Pancreas (tissue), 10 donors: ENCODE data around the gene TMC5. TPM values are rescaled to one million over a fixed set of nuclear protein-coding genes. Genes with fewer than 3 reads are reported as not detected.
"Not testable (repeated sequence)": the region's sequence is repeated elsewhere in the genome, so short reads cannot be mapped to it uniquely, and the experiment has no call there.

Source experiments
- ATAC-seq, 4 donors: fragments of 200-7000 bp; cut with Tn5 transposase; one replicate each; pipeline versions ENCODE4 v1.8.0 to v1.9.1; 2020; ENCODE audit warnings: mild to moderate bottlenecking in 4 of 4, moderate library complexity in 4 of 4
- DNase-seq, 6 donors: peaks; one replicate each; pipeline ENCODE4 v3.0.0-alpha.2; 2020
- FAIRE-seq: peaks from 2 replicates; lab custom pipeline; 2012; peaks lifted over from hg19 to GRCh38; lab: Jason Lieb, UNC
- H3K27ac ChIP-seq, 4 donors: fragments of 200-600 bp; sonication (generic); 1 replicate in 3 of 4; 2 replicates in 1 of 4; pipeline versions ENCODE4 v1.5.0 to v1.8.0; 2020
- H3K27me3 ChIP-seq, 4 donors: fragments of 200-600 bp; one replicate each; pipeline ENCODE4 v1.8.0; 2021
- H3K36me3 ChIP-seq, 3 donors: fragments of 200-600 bp; sonication (generic) in 1 of 3; one replicate each; pipeline versions ENCODE4 v1.5.0 to v1.8.0; 2020 to 2021
- H3K4me1 ChIP-seq, 3 donors: fragments of 200-600 bp; one replicate each; pipeline ENCODE4 v1.8.0; 2021
- H3K4me3 ChIP-seq, 4 donors: fragments of 200-600 bp; sonication (generic) in 2 of 4; one replicate each; pipeline versions ENCODE4 v1.5.0 to v1.8.0; 2020 to 2021
- H3K9me3 ChIP-seq, 4 donors: fragments of 200-600 bp; one replicate each; pipeline ENCODE4 v1.8.0; 2021
- WGBS, 2 donors: extraction: QIAGEN DNeasy Blood & Tissue Kit; methylation state at CpG; one replicate each; pipeline ENCODE4 v1.1.7; 2013; 5-methylcytosine and 5-hydroxymethylcytosine counted together
- intact Hi-C, 3 donors: fragments of 100-400 bp; cut with DNase I; formaldehyde crosslinking; loops; one replicate each; pipeline versions ENCODE4 v1.11.1 to v1.14.2; 2022
- polyA plus RNA-seq, 2 donors: library from polyadenylated mRNA; stranded (reverse); fragments of 200-250 nt; gene quantifications; one replicate each; pipeline ENCODE4 v1.2.3, GENCODE V29; 2013
- total RNA-seq, 6 donors: library from RNA; stranded (reverse); fragmentation: NEBNext Ultra II Directional in 4 of 6; extraction: Animal tissue kit (Norgen Biotek cat#: 25700) in 4 of 6; gene quantifications; one replicate each; pipeline versions ENCODE4 v1.2.1 to v1.2.4, GENCODE V29; 2021 to 2023
- TF ChIP-seq, protein P1 (sequence below), 4 donors: fragments of 200-600 bp; sonication (generic) in 3 of 4; IDR thresholded peaks; one replicate each; pipeline versions ENCODE4 v1.5.0 to v1.8.0; 2021; ENCODE audit warnings: antibody characterized with exemption in 4 of 4
- donor health status: healthy with polysubstance abuse.
- donor health status: DM: no; HTN: no; CAD: no; lungs with moderate emphysema.
- donor health status: DM: no; HTN: no; CAD: no.
- donor health status: control.
- donor health status: control.
- donor health status: Bipolar disorder and iron deficiency.
- donor health status: DM: yes; HTN: yes; CAD: no.
- donor health status: DM: no; HTN: no; CAD: no.
- donor health status: DM: no; HTN: no; CAD: no.
- donor health status: DM: yes; HTN: yes; CAD: no.

Gene TMC5, protein sequence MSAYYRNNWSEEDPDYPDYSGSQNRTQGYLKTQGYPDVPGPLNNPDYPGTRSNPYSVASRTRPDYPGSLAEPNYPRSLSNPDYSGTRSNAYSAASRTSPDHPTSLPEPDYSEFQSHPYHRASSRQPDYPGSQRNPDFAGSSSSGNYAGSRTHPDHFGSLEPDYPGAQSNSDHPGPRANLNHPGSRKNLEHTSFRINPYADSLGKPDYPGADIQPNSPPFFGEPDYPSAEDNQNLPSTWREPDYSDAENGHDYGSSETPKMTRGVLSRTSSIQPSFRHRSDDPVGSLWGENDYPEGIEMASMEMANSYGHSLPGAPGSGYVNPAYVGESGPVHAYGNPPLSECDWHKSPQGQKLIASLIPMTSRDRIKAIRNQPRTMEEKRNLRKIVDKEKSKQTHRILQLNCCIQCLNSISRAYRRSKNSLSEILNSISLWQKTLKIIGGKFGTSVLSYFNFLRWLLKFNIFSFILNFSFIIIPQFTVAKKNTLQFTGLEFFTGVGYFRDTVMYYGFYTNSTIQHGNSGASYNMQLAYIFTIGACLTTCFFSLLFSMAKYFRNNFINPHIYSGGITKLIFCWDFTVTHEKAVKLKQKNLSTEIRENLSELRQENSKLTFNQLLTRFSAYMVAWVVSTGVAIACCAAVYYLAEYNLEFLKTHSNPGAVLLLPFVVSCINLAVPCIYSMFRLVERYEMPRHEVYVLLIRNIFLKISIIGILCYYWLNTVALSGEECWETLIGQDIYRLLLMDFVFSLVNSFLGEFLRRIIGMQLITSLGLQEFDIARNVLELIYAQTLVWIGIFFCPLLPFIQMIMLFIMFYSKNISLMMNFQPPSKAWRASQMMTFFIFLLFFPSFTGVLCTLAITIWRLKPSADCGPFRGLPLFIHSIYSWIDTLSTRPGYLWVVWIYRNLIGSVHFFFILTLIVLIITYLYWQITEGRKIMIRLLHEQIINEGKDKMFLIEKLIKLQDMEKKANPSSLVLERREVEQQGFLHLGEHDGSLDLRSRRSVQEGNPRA
- total RNA-seq (10 to 100 TPM in 2 of 6 donors, 1 to 10 TPM in 4; 4.1 to 24.8 (median 5.6) TPM), polyA plus RNA-seq (1 to 10 TPM; 1.3 to 1.7 TPM)

DNA sequence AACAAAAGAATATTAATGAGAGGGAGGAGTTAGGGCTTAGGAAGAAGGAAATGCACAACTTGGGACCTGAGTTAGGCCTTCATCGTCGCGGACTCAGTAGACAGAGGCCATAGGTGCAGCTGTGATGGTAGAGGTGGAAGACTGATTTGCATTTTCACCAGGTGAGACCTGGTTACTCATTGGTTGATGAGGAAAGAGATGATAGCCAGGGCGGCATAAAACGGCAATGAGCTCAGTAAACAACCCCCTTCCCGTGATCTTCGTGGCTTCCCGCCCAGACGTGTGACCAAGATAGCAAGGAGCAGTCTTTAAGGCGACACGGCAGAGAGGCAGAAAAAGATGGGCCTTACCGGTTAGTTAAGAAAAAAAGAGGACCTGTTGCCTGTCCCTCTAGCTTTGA, at the start of gene TMC5:
TMC5 (plus strand) TSS at position 244 of the 400 bp plus-strand sequence. CDS start 22,156 bp downstream, outside the sequence.
- no peak within 1 kb of the TSS for H3K4me3 ChIP-seq
- no peaks in the 10 kb centered on the region for H3K36me3 ChIP-seq
- intact Hi-C loops, result no loop called here
- H3K27me3 ChIP-seq, result no peaks in the 10 kb centered on the region
- TF ChIP-seq, protein P1, sequence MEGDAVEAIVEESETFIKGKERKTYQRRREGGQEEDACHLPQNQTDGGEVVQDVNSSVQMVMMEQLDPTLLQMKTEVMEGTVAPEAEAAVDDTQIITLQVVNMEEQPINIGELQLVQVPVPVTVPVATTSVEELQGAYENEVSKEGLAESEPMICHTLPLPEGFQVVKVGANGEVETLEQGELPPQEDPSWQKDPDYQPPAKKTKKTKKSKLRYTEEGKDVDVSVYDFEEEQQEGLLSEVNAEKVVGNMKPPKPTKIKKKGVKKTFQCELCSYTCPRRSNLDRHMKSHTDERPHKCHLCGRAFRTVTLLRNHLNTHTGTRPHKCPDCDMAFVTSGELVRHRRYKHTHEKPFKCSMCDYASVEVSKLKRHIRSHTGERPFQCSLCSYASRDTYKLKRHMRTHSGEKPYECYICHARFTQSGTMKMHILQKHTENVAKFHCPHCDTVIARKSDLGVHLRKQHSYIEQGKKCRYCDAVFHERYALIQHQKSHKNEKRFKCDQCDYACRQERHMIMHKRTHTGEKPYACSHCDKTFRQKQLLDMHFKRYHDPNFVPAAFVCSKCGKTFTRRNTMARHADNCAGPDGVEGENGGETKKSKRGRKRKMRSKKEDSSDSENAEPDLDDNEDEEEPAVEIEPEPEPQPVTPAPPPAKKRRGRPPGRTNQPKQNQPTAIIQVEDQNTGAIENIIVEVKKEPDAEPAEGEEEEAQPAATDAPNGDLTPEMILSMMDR (IDR thresholded peaks at IDR 0.05), result no peak
- peak within 1 kb of the TSS in 1 of 4 donors; percentile 16 for H3K27ac ChIP-seq
- no peaks in the 10 kb centered on the region for H3K4me1 ChIP-seq
- DNase-seq (no peak), FAIRE-seq (no peak), ATAC-seq (peak in 3 of 4 donors; percentile 55 to 58 (median 58))
- WGBS, 2 donors, result 48 to 50% methylated on average over 12 of the region's 12 CpGs
- H3K9me3 ChIP-seq, result no peaks in the 10 kb centered on the region

DNA sequence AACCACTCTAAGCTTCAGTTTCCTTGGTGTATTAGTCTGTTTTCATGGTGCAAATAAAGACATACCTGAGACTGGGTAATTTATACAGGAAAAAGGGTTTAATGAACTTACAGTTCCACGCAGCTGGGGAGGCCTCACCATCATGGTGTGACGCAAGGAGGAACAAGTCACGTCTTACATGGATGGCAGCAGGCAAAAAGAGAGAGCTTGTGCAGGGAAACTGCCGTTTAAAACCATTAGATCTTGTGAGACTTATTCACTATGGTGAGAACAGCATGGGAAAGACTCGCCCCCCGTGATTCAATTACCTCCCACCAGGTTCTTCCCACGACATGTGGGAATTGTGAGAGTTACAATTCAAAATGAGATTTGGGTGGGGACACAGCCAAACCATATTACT, 45.1 kb upstream of the TMC5 start:
- WGBS, 2 donors, result 64 to 76% methylated on average over 7 of the region's 7 CpGs
- not testable (repeated sequence) for H3K36me3 ChIP-seq, DNase-seq, ATAC-seq, H3K4me1 ChIP-seq, H3K4me3 ChIP-seq, FAIRE-seq, H3K27ac ChIP-seq, H3K27me3 ChIP-seq, H3K9me3 ChIP-seq
- intact Hi-C loops, result loop anchor here in 2 of 3 donors (5.0 to 10.0 kb wide), 3 partner anchors 198 to 285 kb away; partner anchors contain the start of gene SYT17 (in 1 of the 2)

DNA sequence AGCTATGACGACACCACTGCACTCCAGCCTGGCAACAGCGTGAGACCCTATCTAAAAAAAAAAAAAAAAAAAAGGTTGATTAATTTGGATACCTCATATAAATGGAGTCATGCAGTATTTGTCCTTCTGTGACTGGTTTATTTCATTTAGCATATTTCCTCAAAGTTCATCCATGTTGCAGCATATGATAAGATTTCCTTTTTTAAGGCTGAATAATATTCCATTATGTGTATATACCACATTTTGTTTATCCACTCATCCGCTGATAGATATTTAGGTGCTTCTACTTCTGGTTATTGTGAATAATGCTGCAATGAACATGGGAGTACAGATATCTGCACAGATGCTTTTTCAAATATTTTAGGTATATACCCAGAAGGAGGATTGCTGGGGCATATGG, 43.3 kb upstream of the TMC5 start:
- intact Hi-C loops, result loop anchor here in 2 of 3 donors (5.0 to 10.0 kb wide), 3 partner anchors 200 to 287 kb away; partner anchors contain the start of gene SYT17 (in 1 of the 2)
- no peak for FAIRE-seq

DNA sequence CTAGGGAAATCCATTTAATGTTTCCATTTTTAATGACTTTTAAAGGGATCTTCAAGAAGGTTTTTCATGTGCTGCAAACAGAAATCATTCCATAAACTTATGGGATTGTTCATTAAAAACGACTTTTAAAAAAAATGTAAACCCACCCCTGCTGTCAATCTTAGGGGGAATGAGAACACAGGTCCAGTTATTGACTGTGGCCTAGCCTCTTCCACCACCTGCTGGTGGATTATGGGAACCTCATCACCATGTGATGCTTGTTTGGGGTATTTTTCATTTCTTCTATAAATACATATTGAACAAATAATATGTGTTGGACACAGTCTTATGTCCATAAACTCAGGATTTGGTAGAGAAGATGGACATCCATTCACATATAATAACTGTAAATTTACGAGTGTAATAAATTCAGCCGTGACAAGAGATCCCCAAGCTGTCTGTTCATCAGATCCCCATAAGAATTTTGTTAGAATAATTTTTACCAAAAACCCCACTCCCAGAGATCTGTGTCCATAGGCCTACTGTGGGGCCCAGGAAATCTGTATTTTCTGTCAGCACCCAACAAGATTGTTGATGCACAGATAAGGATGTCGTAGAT, 42.0 kb upstream of the TMC5 start:
- FAIRE-seq, result no peak
- H3K4me1 ChIP-seq, result peaks cover 0 to 5% (median 0%) of the 10 kb centered on the region in 3 donors
- intact Hi-C loops, result loop anchor here in 2 of 3 donors (10.0 kb wide), 2 partner anchors 201 to 211 kb away; partner anchors contain the start of gene SYT17 (in 1 of the 2)
- WGBS, 2 donors, result 27 to 28% methylated on average over 4 of the region's 4 CpGs
- peak; percentile 55 to 90 (median 83) for ATAC-seq
- H3K4me3 ChIP-seq, result no peak overlapping the region
- H3K27ac ChIP-seq, result no peak overlapping the region
- peak in 1 of 6 donors; percentile 51 for DNase-seq
- no peaks in the 10 kb centered on the region for H3K9me3 ChIP-seq
- H3K36me3 ChIP-seq, result no peaks in the 10 kb centered on the region
- H3K27me3 ChIP-seq, result no peaks in the 10 kb centered on the region
- TF ChIP-seq, protein P1 (IDR thresholded peaks at IDR 0.05), result peak; percentile 61 to 82 (median 74)

More for the DNA sequence above, 43.3 kb upstream of the TMC5 start:
- DNase-seq (no peak), ATAC-seq (no peak)
- TF ChIP-seq, protein P1 (IDR thresholded peaks at IDR 0.05), result no peak
- 87 to 94% methylated on average over 3 of the region's 3 CpGs for WGBS, 2 donors
- H3K27me3 ChIP-seq, result no peaks in the 10 kb centered on the region
- H3K4me3 ChIP-seq, result no peak overlapping the region
- no peaks in the 10 kb centered on the region for H3K9me3 ChIP-seq
- H3K27ac ChIP-seq, result no peak overlapping the region
- no peaks in the 10 kb centered on the region for H3K4me1 ChIP-seq
- no peaks in the 10 kb centered on the region for H3K36me3 ChIP-seq
